ENCODE data around the gene PPM1M. TPM values are rescaled to one million over a fixed set of nuclear protein-coding genes. Genes with fewer than 3 reads are reported as not detected.

PPM1M gene
- total and polyA plus RNA-seq, 2 experiments from 2014 or later, result 21.6 to 35.7 TPM

DNA sequence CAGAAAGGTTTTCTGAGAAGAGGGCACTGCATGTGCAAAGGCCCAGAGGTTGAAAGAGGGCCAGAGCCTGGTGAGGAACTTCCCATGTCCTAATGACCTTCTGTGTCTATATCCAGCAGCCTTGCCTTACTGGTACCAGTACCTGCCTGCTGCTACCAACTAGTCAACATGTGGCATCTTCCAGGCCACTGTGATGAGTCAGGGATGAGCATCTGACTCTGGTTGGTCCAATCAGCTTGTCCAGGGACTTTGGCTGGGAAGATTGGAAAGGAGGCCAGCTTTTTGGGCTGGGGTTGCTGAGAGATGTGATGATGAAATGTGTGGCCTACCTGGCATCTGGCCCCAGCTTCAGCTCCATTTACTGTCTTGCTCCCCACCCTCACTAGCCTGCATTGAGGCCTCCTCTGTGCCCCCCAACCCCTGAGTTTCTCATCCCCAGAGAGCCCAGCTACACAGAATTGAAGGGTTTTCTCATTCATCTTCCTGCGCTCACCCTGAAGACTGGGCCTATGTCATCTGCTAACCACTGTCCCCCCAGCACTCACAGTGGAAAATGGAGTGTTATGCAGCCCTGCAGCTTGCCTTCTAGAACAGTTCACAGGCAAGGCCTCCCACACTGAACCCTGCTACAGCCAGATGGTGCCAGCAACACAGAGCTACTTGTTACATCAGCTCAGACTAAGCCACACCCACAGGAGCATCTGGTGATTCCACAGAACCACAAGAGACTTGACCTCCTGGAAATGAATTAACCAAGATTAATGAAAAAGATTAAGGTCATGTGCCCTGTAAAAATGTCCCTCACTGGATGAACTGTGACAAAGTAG is 5.3 kb upstream of the PPM1M start:
- peak overlapping the region; percentile 93 for H3K9ac ChIP-seq
- no peak overlapping the region for H2AFZ ChIP-seq
- H3K4me3 ChIP-seq, result peak overlapping the region; percentile 80

DNA sequence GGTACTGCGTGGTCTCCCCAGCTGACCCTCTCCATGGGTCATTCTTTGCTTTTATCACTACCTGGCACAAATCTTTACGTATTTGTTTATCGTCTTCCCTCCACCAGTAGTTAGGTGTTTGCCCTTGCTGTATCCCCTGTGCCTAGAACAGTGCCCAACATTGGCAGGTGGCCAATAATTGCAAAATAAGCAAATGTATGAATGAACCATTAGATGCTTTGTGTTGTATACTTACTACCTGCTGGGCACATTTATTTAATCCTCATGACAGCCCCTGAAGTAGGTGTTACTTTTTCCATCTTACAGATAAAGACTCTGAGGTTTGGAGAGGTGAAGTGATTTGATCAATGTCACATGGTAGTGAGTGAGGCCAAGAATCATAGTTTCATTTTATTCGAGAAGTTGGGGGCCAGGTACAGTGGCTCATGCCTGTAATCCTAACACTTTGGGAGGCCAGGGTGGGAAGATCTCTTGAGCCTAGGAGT is 4.6 kb upstream of the PPM1M start:
- H3K9me3 ChIP-seq (ENCODE audit: low read depth), result no peaks in the 10 kb centered on the region
- H3K4me1 ChIP-seq (ENCODE audit: insufficient read depth), result peaks cover 47% of the 10 kb centered on the region
- DNase-seq, result no peak
- no peaks in the 10 kb centered on the region for H3K27me3 ChIP-seq (replicated peaks; ENCODE audit: insufficient read depth)
- H3K9me2 ChIP-seq (ENCODE audit: insufficient read depth), result no peaks in the 10 kb centered on the region
- H2AFZ ChIP-seq, result no peak overlapping the region
- in situ Hi-C loops (cut with MboI), result no loop called here
- H3F3A ChIP-seq (ENCODE audit: insufficient read depth), result peaks cover 49% of the 10 kb centered on the region
- peaks cover 32% of the 10 kb centered on the region for H3K79me2 ChIP-seq (ENCODE audit: insufficient read depth)
- no peak overlapping the region for H3K4me3 ChIP-seq
- H4K20me1 ChIP-seq (ENCODE audit: insufficient read depth), result no peaks in the 10 kb centered on the region
- H3K36me3 ChIP-seq (ENCODE audit: low read depth), result no peaks in the 10 kb centered on the region
- 76 to 77% methylated on average over 4 of the region's 4 CpGs for WGBS, 2 experiments (ENCODE audit: low coverage in 1 of 2, low lambda C conversion rate in 2 of 2, missing lambda C conversion rate in 2 of 2)
- peak overlapping the region; percentile 62 for H3K4me2 ChIP-seq (ENCODE audit: unreplicated experiment)
- TF ChIP-seq EZH2 (IDR thresholded peaks at IDR 0.05; ENCODE audit: insufficient read depth, poor library complexity, severe bottlenecking) (no peak), EZH2phosphoT487 (IDR thresholded peaks at IDR 0.05; ENCODE audit: insufficient read depth, low read depth) (no peak)
- H3K27ac ChIP-seq, result peak overlapping the region; percentile 100
- H3K9ac ChIP-seq, result peak overlapping the region; percentile 93

More for the DNA sequence above, 5.3 kb upstream of the PPM1M start:
- H3K4me1 ChIP-seq (ENCODE audit: insufficient read depth), result peaks cover 46% of the 10 kb centered on the region
- no peaks in the 10 kb centered on the region for H3K36me3 ChIP-seq (ENCODE audit: low read depth)
- peak overlapping the region; percentile 87 for H3K4me2 ChIP-seq (ENCODE audit: unreplicated experiment)
- H3K9me3 ChIP-seq (ENCODE audit: low read depth), result no peaks in the 10 kb centered on the region
- no peaks in the 10 kb centered on the region for H4K20me1 ChIP-seq (ENCODE audit: insufficient read depth)
- no peaks in the 10 kb centered on the region for H3K9me2 ChIP-seq (ENCODE audit: insufficient read depth)
- H3F3A ChIP-seq (ENCODE audit: insufficient read depth), result peaks cover 49% of the 10 kb centered on the region
- H3K79me2 ChIP-seq (ENCODE audit: insufficient read depth), result peaks cover 39% of the 10 kb centered on the region
- H3K27me3 ChIP-seq (replicated peaks; ENCODE audit: insufficient read depth), result no peaks in the 10 kb centered on the region
- no peak for TF ChIP-seq EZH2 (IDR thresholded peaks at IDR 0.05; ENCODE audit: insufficient read depth, poor library complexity, severe bottlenecking)
- TF ChIP-seq EZH2phosphoT487 (IDR thresholded peaks at IDR 0.05; ENCODE audit: insufficient read depth, low read depth), result no peak
- 100% methylated on average over 1 of the region's 1 CpG for WGBS, 2 experiments (ENCODE audit: low coverage in 1 of 2, low lambda C conversion rate in 2 of 2, missing lambda C conversion rate in 2 of 2)
- H3K27ac ChIP-seq, result peak overlapping the region; percentile 100
- DNase-seq, result peak; percentile 96
- in situ Hi-C loops (cut with MboI), result no loop called here

DNA sequence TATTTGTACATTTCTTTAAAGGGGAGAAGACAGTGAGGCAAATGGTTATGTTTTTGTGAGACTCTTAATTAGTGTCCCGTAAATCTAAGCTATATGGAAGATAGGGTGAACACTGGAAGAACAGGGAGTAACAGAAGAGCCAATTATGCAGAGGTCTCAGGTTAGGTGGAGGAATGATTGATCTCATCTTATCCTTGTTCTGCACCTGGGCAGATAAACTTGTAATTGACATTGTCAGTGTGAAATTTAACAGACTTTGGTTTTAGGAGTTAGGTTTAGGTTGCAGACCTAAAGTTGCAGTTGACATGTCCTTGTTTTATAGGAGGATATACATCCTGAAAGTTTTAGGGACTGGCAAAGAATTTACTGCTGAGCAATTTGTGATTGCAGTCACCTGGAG is 3.5 kb upstream of the PPM1M start:
- peaks cover 39% of the 10 kb centered on the region for H3K4me1 ChIP-seq (ENCODE audit: insufficient read depth)
- H3K4me2 ChIP-seq (ENCODE audit: unreplicated experiment), result no peak overlapping the region
- in situ Hi-C loops (cut with MboI), result no loop called here
- H3K27me3 ChIP-seq (replicated peaks; ENCODE audit: insufficient read depth), result no peaks in the 10 kb centered on the region
- H3K9me3 ChIP-seq (ENCODE audit: low read depth), result no peaks in the 10 kb centered on the region
- no peaks in the 10 kb centered on the region for H3K36me3 ChIP-seq (ENCODE audit: low read depth)
- no peak for DNase-seq
- peaks cover 49% of the 10 kb centered on the region for H3F3A ChIP-seq (ENCODE audit: insufficient read depth)
- no peak overlapping the region for H3K4me3 ChIP-seq
- no peak overlapping the region for H3K9ac ChIP-seq
- no peak overlapping the region for H3K27ac ChIP-seq
- no peaks in the 10 kb centered on the region for H4K20me1 ChIP-seq (ENCODE audit: insufficient read depth)
- no peak overlapping the region for H2AFZ ChIP-seq
- H3K79me2 ChIP-seq (ENCODE audit: insufficient read depth), result peaks cover 21% of the 10 kb centered on the region
- H3K9me2 ChIP-seq (ENCODE audit: insufficient read depth), result no peaks in the 10 kb centered on the region
- WGBS, 2 experiments (ENCODE audit: low coverage in 1 of 2, low lambda C conversion rate in 2 of 2, missing lambda C conversion rate in 2 of 2), result 92 to 93% methylated on average over 1 of the region's 1 CpG
- no peak for TF ChIP-seq EZH2 (IDR thresholded peaks at IDR 0.05; ENCODE audit: insufficient read depth, poor library complexity, severe bottlenecking)
- TF ChIP-seq EZH2phosphoT487 (IDR thresholded peaks at IDR 0.05; ENCODE audit: insufficient read depth, low read depth), result no peak

DNA sequence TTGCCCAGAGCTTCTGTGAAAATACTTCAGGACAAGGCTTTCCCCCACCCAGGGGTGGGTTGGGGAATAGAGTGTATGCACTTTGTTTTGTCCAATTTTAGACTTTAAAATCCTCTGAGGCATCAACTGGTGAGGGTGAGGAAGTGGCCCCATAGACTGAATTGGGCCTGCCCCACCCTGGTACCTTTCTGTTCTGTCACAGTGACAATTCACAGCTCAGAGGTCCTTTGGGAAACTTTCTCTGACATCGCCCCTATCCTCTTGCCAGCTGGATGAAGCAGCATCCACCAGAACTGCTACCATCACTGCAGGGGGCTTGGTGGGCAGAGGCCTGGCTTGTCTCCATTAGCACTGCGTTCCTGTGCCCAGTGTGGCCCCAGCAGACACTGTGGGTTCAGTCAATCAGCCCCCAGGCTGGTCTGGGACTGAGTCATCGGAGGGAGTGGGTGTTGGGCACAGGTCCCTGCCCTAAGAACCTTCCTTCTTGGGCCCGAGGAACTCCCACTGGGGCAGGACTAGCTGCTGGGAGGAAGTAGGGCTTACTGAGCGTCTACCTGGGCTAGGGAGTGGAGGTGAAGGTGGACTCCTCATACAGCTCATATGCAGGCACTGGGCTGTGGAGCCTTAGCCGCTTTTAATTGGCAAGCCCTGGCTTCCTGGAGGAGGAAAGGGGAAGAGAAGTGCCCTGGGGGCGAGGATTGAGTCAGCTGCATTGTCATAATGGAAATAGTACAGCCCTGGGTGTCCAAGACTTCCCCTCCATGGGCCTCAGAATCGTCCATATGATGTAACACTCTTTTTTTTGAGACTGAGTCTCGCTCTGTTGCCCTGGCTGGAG is 1.5 kb upstream of the PPM1M start:
- H4K20me1 ChIP-seq (ENCODE audit: insufficient read depth), result no peaks in the 10 kb centered on the region

More for the DNA sequence above, 1.5 kb upstream of the PPM1M start:
- peak overlapping the region; percentile 70 for H3K4me2 ChIP-seq (ENCODE audit: unreplicated experiment)
- H3K9me3 ChIP-seq (ENCODE audit: low read depth), result no peaks in the 10 kb centered on the region
- 59 to 68% methylated on average over 9 of the region's 9 CpGs for WGBS, 2 experiments (ENCODE audit: low coverage in 1 of 2, low lambda C conversion rate in 2 of 2, missing lambda C conversion rate in 2 of 2)
- no peaks in the 10 kb centered on the region for H3K27me3 ChIP-seq (replicated peaks; ENCODE audit: insufficient read depth)
- H3K79me2 ChIP-seq (ENCODE audit: insufficient read depth), result peaks cover 4% of the 10 kb centered on the region; the same call in 1 of the 2 replicates
- in situ Hi-C loops (cut with MboI), result no loop called here
- H3F3A ChIP-seq (ENCODE audit: insufficient read depth), result peaks cover 39% of the 10 kb centered on the region
- peak; percentile 85 for DNase-seq
- peak overlapping the region; percentile 49 for H3K27ac ChIP-seq
- peaks cover 30% of the 10 kb centered on the region for H3K4me1 ChIP-seq (ENCODE audit: insufficient read depth)
- no peaks in the 10 kb centered on the region for H3K9me2 ChIP-seq (ENCODE audit: insufficient read depth)
- no peak for TF ChIP-seq EZH2 (IDR thresholded peaks at IDR 0.05; ENCODE audit: insufficient read depth, poor library complexity, severe bottlenecking)
- TF ChIP-seq EZH2phosphoT487 (IDR thresholded peaks at IDR 0.05; ENCODE audit: insufficient read depth, low read depth), result no peak
- H3K4me3 ChIP-seq, result no peak overlapping the region
- H3K9ac ChIP-seq, result peak overlapping the region; percentile 16; the same call in 1 of the 2 replicates
- H3K36me3 ChIP-seq (ENCODE audit: low read depth), result no peaks in the 10 kb centered on the region
- no peak overlapping the region for H2AFZ ChIP-seq
